Measurements from ENCODE around the gene KDM2B. TPM values are rescaled to one million over a fixed set of nuclear protein-coding genes. Genes with fewer than 3 reads are reported as not detected.

Gene KDM2B
- polyA plus RNA-seq, 1 of the 3 experiments (the other 2 are of a cell fraction), result 11.5 TPM

GRCh38 chr12:121534495-121535148 is 46.2 kb downstream of the KDM2B start:
- H3K9me2 ChIP-seq, result no peaks in the 10 kb centered on the region
- H2AFZ ChIP-seq (ENCODE audit: low read depth), result no peak overlapping the region
- ChIA-PET CTCF (no interaction called here), POLR2A (no interaction called here)
- WGBS (ENCODE audit: low lambda C conversion rate), result 91% methylated on average over 14 of the region's 14 CpGs
- H3K4me1 ChIP-seq (ENCODE audit: control insufficient read depth in 1 of 2, insufficient read depth in 2 of 2, low read depth in 1 of 2, low read length in 1 of 2), result peaks cover 9 to 16% of the 10 kb centered on the region in 2 experiments; a peak in 2 of 4 replicates
- TF ChIP-seq ZBTB33 (IDR thresholded peaks at IDR 0.05; ENCODE audit: borderline replicate concordance, low read depth) (no peak), TCF12 (IDR thresholded peaks at IDR 0.05) (no peak), RAD21 (IDR thresholded peaks at IDR 0.05; ENCODE audit: low read length) (no peak), JUND (IDR thresholded peaks at IDR 0.05) (no peak), RFX5 (IDR thresholded peaks at IDR 0.05; ENCODE audit: low read length) (no peak), SMC3 (IDR thresholded peaks at IDR 0.05; ENCODE audit: low read depth, low read length) (no peak)
- no peaks in the 10 kb centered on the region for H3K36me3 ChIP-seq (replicated peaks in 1 of 2; ENCODE audit: control insufficient read depth in 1 of 2, insufficient read depth in 2 of 2, low read length in 1 of 2)
- H3K4me3 ChIP-seq (ENCODE audit: low read depth in 2 of 2, low read length in 1 of 2), result no peak overlapping the region
- no peaks in the 10 kb centered on the region for H3K9me3 ChIP-seq
- H3K9ac ChIP-seq, result no peak overlapping the region
- no peaks in the 10 kb centered on the region for H3K79me2 ChIP-seq (ENCODE audit: insufficient read depth)
- no peak overlapping the region for H3K4me2 ChIP-seq
- H3K27ac ChIP-seq (ENCODE audit: low read depth in 2 of 2, low read length in 1 of 2), result no peak overlapping the region
- no peak for DNase-seq
- no peaks in the 10 kb centered on the region for H4K20me1 ChIP-seq (ENCODE audit: insufficient read depth)
- H3K27me3 ChIP-seq (ENCODE audit: insufficient read depth), result no peaks in the 10 kb centered on the region
- H3F3A ChIP-seq (replicated peaks; ENCODE audit: insufficient read depth), result no peaks in the 10 kb centered on the region

GRCh38 chr12:121533394-121534090 is 47.3 kb downstream of the KDM2B start:
- H3K27ac ChIP-seq (ENCODE audit: low read depth in 2 of 2, low read length in 1 of 2), result no peak overlapping the region
- H3K9me3 ChIP-seq, result no peaks in the 10 kb centered on the region
- CTCF ChIA-PET, result no interaction called here
- H4K20me1 ChIP-seq (ENCODE audit: insufficient read depth), result no peaks in the 10 kb centered on the region
- H2AFZ ChIP-seq (ENCODE audit: low read depth), result no peak overlapping the region
- H3K36me3 ChIP-seq (replicated peaks in 1 of 2; ENCODE audit: control insufficient read depth in 1 of 2, insufficient read depth in 2 of 2, low read length in 1 of 2), result no peaks in the 10 kb centered on the region
- no peak overlapping the region for H3K9ac ChIP-seq
- no peak overlapping the region for H3K4me2 ChIP-seq
- TF ChIP-seq IRF3 (IDR thresholded peaks at IDR 0.05; ENCODE audit: low read depth, low read length) (no peak), RAD21 (IDR thresholded peaks at IDR 0.05; ENCODE audit: low read length) (no peak), NRF1 (IDR thresholded peaks at IDR 0.05; ENCODE audit: low read depth, low read length) (no peak), FOSL2 (IDR thresholded peaks at IDR 0.05; ENCODE audit: borderline replicate concordance, low read depth) (no peak), REST (IDR thresholded peaks at IDR 0.05; ENCODE audit: low read depth, low read length) (no peak), JUND (IDR thresholded peaks at IDR 0.05) (no peak), PBX3 (IDR thresholded peaks at IDR 0.05) (no peak), USF1 (IDR thresholded peaks at IDR 0.05; ENCODE audit: borderline replicate concordance, low read depth) (no peak), EZH2phosphoT487 (IDR thresholded peaks at IDR 0.05; ENCODE audit: borderline replicate concordance, low read depth) (no peak), USF2 (IDR thresholded peaks at IDR 0.05; ENCODE audit: borderline replicate concordance, low read depth, low read length) (no peak)
- no peaks in the 10 kb centered on the region for H3F3A ChIP-seq (replicated peaks; ENCODE audit: insufficient read depth)
- DNase-seq, result no peak
- H3K4me3 ChIP-seq (ENCODE audit: low read depth in 2 of 2, low read length in 1 of 2), result no peak overlapping the region
- WGBS (ENCODE audit: low lambda C conversion rate), result 91% methylated on average over 17 of the region's 17 CpGs
- POLR2A ChIA-PET, result no interaction called here
- H3K9me2 ChIP-seq, result no peaks in the 10 kb centered on the region
- H3K4me1 ChIP-seq (ENCODE audit: control insufficient read depth in 1 of 2, insufficient read depth in 2 of 2, low read depth in 1 of 2, low read length in 1 of 2), result peaks cover 9 to 15% of the 10 kb centered on the region in 2 experiments; a peak in 2 of 4 replicates
- no peaks in the 10 kb centered on the region; the same call in 1 of the 2 replicates for H3K79me2 ChIP-seq (ENCODE audit: insufficient read depth)
- H3K27me3 ChIP-seq (ENCODE audit: insufficient read depth), result no peaks in the 10 kb centered on the region

Measured in SK-N-SH (cell line).